PFSK-1 (cell line): ENCODE measurements around the gene WNT4.

Experiments
- FOXP2 ChIP-seq: optimal IDR thresholded peaks from 2 replicates; pipeline ENCODE3; 2011; ENCODE audit warnings: borderline replicate concordance, control low read depth, inconsistent platforms; ENCODE audit not compliant: insufficient read depth; ENCODE audit errors: extremely low read length, extremely low read depth
- POLR2AphosphoS5 ChIP-seq: IDR thresholded peaks from 2 replicates; pipeline ENCODE4 v1.6.1; 2012; ENCODE audit warnings: low read depth, mild to moderate bottlenecking, control low read depth, low read length, moderate library complexity
- REST ChIP-seq, 2 experiments: IDR thresholded peaks; 2 replicates each; pipeline versions ENCODE4 v1.6.1 to v1.8.0; 2011 to 2012; ENCODE audit warnings: low read depth in 2 of 2, low read length in 2 of 2, control low read depth in 1 of 2, inconsistent platforms in 1 of 2, mild to moderate bottlenecking in 1 of 2, moderate library complexity in 1 of 2; ENCODE audit not compliant: insufficient read depth in 1 of 2
- SIN3A ChIP-seq: IDR thresholded peaks from 2 replicates; pipeline ENCODE4 v1.6.1; 2012; ENCODE audit warnings: mild to moderate bottlenecking, low read length, moderate library complexity, borderline replicate concordance; ENCODE audit not compliant: insufficient read depth
- TAF1 ChIP-seq: IDR thresholded peaks from 2 replicates; pipeline ENCODE4 v1.6.1; 2012; ENCODE audit warnings: low read length, control low read depth, borderline replicate concordance; ENCODE audit not compliant: insufficient read depth

Gene WNT4

GRCh38 chr1:22139066-22139594 is 3.8 kb downstream of the WNT4 start:
- no peak for TF ChIP-seq REST (IDR thresholded peaks at IDR 0.05; ENCODE audit: insufficient read depth in 1 of 2, low read depth in 2 of 2, low read length in 2 of 2)

GRCh38 chr1:22137004-22137720 is 5.7 kb downstream of the WNT4 start:
- no peak for TF ChIP-seq REST (IDR thresholded peaks at IDR 0.05; ENCODE audit: insufficient read depth in 1 of 2, low read depth in 2 of 2, low read length in 2 of 2)

DNA sequence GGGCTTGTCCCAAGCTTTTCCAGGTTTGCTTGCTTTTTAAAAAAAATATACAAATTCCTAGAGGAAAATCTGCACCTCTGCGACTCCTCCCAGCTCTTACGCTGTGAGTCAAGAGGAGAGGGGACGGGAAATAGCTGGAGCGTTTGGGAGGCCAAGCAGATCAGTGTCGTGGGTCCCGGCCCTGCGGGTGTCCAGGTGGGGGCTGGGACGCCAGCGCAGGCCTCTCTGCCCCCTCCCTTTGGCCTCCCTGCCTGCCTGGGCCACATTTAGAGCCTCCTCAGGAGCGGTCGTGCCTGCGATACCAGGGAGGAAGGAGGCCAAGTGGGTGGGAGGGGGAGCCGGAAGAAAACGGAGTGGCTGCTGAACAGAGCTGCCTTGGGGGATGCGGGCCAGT is 9.0 kb downstream of the WNT4 start:
- TF ChIP-seq FOXP2 (no peak), POLR2AphosphoS5 (no peak), TAF1 (no peak), REST (IDR thresholded peaks at IDR 0.05; ENCODE audit: insufficient read depth in 1 of 2, low read depth in 2 of 2, low read length in 2 of 2) (no peak), SIN3A (no peak)

GRCh38 chr1:22133247-22133930 is 9.5 kb downstream of the WNT4 start:
- no peak for TF ChIP-seq REST (IDR thresholded peaks at IDR 0.05; ENCODE audit: insufficient read depth in 1 of 2, low read depth in 2 of 2, low read length in 2 of 2)
- TF ChIP-seq FOXP2 = no peak
- no peak for TF ChIP-seq POLR2AphosphoS5
- TF ChIP-seq SIN3A = no peak
- TF ChIP-seq TAF1 = no peak
